ENCODE data around the gene L2HGDH. TPM values are rescaled to one million over a fixed set of nuclear protein-coding genes. Genes with fewer than 3 reads are reported as not detected.

The L2HGDH gene
- 6.7 TPM for polyA plus RNA-seq (2013, experiment 1 of 2)
- polyA plus RNA-seq (2013, experiment 2 of 2): 6.9 TPM

GRCh38 chr14:50311972-50312733, at the start of gene L2HGDH, which contains the start of gene DMAC2L:
Gene L2HGDH (minus strand): TSS chr14:50312229. CDS start chr14:50312150, 79 bp downstream.
Gene DMAC2L (plus strand): TSS chr14:50312324. CDS start chr14:50321488, 9,164 bp downstream.
- peak within 1 kb of the TSS; percentile 80 to 91 for H3K4me3 ChIP-seq (ENCODE audit: low read length in 2 of 2)
- peak within 1 kb of the TSS; percentile 95 for H3K14ac ChIP-seq (ENCODE audit: low read length)
- H3K36me3 ChIP-seq (replicated peaks in 1 of 2; ENCODE audit: control insufficient read depth in 2 of 2, insufficient read depth in 2 of 2, low read length in 2 of 2): peaks cover 0 to 19% of the 10 kb centered on the region in 2 donors
- no peak within 1 kb of the TSS for H4K91ac ChIP-seq (ENCODE audit: low read depth, low read length, poor library complexity)
- peaks cover 2% of the 10 kb centered on the region in 2 donors for H3K4me1 ChIP-seq (ENCODE audit: control insufficient read depth in 2 of 2, insufficient read depth in 1 of 2, low read depth in 1 of 2, low read length in 2 of 2)
- H2BK5ac ChIP-seq (ENCODE audit: low read length): no peak within 1 kb of the TSS
- no peaks in the 10 kb centered on the region for H3K79me1 ChIP-seq (ENCODE audit: low read depth, low read length)
- H3K27ac ChIP-seq (replicated peaks; ENCODE audit: low read length): peak within 1 kb of the TSS; percentile 92
- peaks cover 2 to 13% of the 10 kb centered on the region in 2 donors for H3K9me3 ChIP-seq (replicated peaks in 1 of 2; ENCODE audit: control insufficient read depth in 2 of 2, insufficient read depth in 1 of 2, low read depth in 1 of 2, low read length in 2 of 2)
- no peak within 1 kb of the TSS for H3K4ac ChIP-seq (ENCODE audit: low read length)
- no peak within 1 kb of the TSS for H2BK120ac ChIP-seq (ENCODE audit: low read depth, low read length)
- peak within 1 kb of the TSS; percentile 69 for H2BK12ac ChIP-seq (ENCODE audit: low read length)
- peak within 1 kb of the TSS; percentile 92 for H2AFZ ChIP-seq (ENCODE audit: low read length)
- H3K27me3 ChIP-seq (ENCODE audit: control insufficient read depth in 3 of 3, insufficient read depth in 3 of 3, low read depth in 1 of 3, low read length in 3 of 3): no peaks in the 10 kb centered on the region
- peak within 1 kb of the TSS; percentile 65 for H3K4me2 ChIP-seq (ENCODE audit: insufficient read depth, low read length, poor library complexity, severe bottlenecking)
- H3K18ac ChIP-seq (ENCODE audit: low read length): peak within 1 kb of the TSS; percentile 100
- no CpG with 5 or more reads among the region's 83 CpGs for WGBS, 2 donors (ENCODE audit: extremely low coverage in 2 of 2, insufficient read length in 2 of 2, insufficient replicate concordance in 1 of 2)
- peak; percentile 94 for DNase-seq (ENCODE audit: low spot score)
- peak within 1 kb of the TSS; percentile 91 for H3K9ac ChIP-seq (ENCODE audit: low read depth, low read length, poor library complexity)
- H2AK5ac ChIP-seq (ENCODE audit: low read depth, low read length): no peak within 1 kb of the TSS
- H3K23ac ChIP-seq (ENCODE audit: low read depth, low read length, poor library complexity): peak within 1 kb of the TSS; percentile 76
- H4K8ac ChIP-seq (ENCODE audit: low read depth, low read length): peak within 1 kb of the TSS; percentile 95
- H2BK15ac ChIP-seq (ENCODE audit: low read length): peak within 1 kb of the TSS; percentile 71

- Histone ChIP-seq H2AK5ac (ENCODE audit: low read depth, low read length) (no peak overlapping the region), H3K18ac (ENCODE audit: low read length) (no peak overlapping the region), H2BK12ac (ENCODE audit: low read length) (no peak overlapping the region), H2AFZ (ENCODE audit: low read length) (no peak overlapping the region), H3K4ac (ENCODE audit: low read length) (no peak overlapping the region), H3K27ac (replicated peaks; ENCODE audit: low read length) (no peak overlapping the region), H3K4me3 (ENCODE audit: low read length in 2 of 2) (no peak overlapping the region), H4K8ac (ENCODE audit: low read depth, low read length) (no peak overlapping the region), H3K9me3 (replicated peaks in 1 of 2; ENCODE audit: control insufficient read depth in 2 of 2, insufficient read depth in 1 of 2, low read depth in 1 of 2, low read length in 2 of 2) (peaks cover 0 to 2% of the 10 kb centered on the region in 2 donors), H3K23ac (ENCODE audit: low read depth, low read length, poor library complexity) (no peak overlapping the region), H3K27me3 (ENCODE audit: control insufficient read depth in 3 of 3, insufficient read depth in 3 of 3, low read depth in 1 of 3, low read length in 3 of 3) (no peaks in the 10 kb centered on the region), H3K79me1 (ENCODE audit: low read depth, low read length) (no peaks in the 10 kb centered on the region), H3K4me1 (ENCODE audit: control insufficient read depth in 2 of 2, insufficient read depth in 1 of 2, low read depth in 1 of 2, low read length in 2 of 2) (peaks cover 0 to 2% of the 10 kb centered on the region in 2 donors), H3K9ac (ENCODE audit: low read depth, low read length, poor library complexity) (no peak overlapping the region), H2BK120ac (ENCODE audit: low read depth, low read length) (no peak overlapping the region), H2BK5ac (ENCODE audit: low read length) (no peak overlapping the region), H3K14ac (ENCODE audit: low read length) (no peak overlapping the region), H2BK15ac (ENCODE audit: low read length) (no peak overlapping the region), H4K91ac (ENCODE audit: low read depth, low read length, poor library complexity) (no peak overlapping the region), H3K36me3 (replicated peaks in 1 of 2; ENCODE audit: control insufficient read depth in 2 of 2, insufficient read depth in 2 of 2, low read length in 2 of 2) (no peaks in the 10 kb centered on the region), H3K4me2 (ENCODE audit: insufficient read depth, low read length, poor library complexity, severe bottlenecking) (no peak overlapping the region)
- no peak for DNase-seq (ENCODE audit: low spot score)
- no CpG with 5 or more reads among the region's 2 CpGs for WGBS, 2 donors (ENCODE audit: extremely low coverage in 2 of 2, insufficient read length in 2 of 2, insufficient replicate concordance in 1 of 2)
Observed at GRCh38 chr14:50360851-50361250, 48.8 kb upstream of the L2HGDH start.

DNA sequence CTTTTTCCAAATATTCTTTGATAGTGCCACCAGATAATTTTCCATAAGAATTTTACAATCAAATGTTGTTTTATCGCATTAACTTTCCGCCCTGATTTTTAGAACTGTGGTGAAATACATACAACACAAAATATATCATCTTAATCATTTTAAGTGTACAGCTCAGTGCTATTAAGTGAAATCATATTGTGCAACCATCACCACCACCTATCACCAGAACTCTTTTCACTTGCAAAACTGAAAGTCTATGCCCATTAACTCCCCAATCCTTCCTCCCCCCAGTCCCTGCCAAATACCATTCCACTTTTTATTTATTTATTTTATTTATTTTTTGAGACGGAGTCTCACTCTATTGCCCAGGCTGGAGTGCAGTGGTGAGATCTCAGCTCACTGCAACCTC, 48.1 kb upstream of the L2HGDH start:
- WGBS, 2 donors (ENCODE audit: extremely low coverage in 2 of 2, insufficient read length in 2 of 2, insufficient replicate concordance in 1 of 2): no CpG with 5 or more reads among the region's 3 CpGs
- no peak overlapping the region for H4K8ac ChIP-seq (ENCODE audit: low read depth, low read length)
- no peak overlapping the region for H2BK120ac ChIP-seq (ENCODE audit: low read depth, low read length)

GRCh38 chr14:50359631-50360030, 47.6 kb upstream of the L2HGDH start:
- Histone ChIP-seq H2AFZ (ENCODE audit: low read length) (no peak overlapping the region), H3K4me3 (ENCODE audit: low read length in 2 of 2) (no peak overlapping the region), H3K14ac (ENCODE audit: low read length) (no peak overlapping the region), H3K4ac (ENCODE audit: low read length) (no peak overlapping the region), H3K27ac (replicated peaks; ENCODE audit: low read length) (no peak overlapping the region), H4K91ac (ENCODE audit: low read depth, low read length, poor library complexity) (no peak overlapping the region), H2BK12ac (ENCODE audit: low read length) (no peak overlapping the region), H3K79me1 (ENCODE audit: low read depth, low read length) (no peaks in the 10 kb centered on the region), H4K8ac (ENCODE audit: low read depth, low read length) (no peak overlapping the region), H3K27me3 (ENCODE audit: control insufficient read depth in 3 of 3, insufficient read depth in 3 of 3, low read depth in 1 of 3, low read length in 3 of 3) (no peaks in the 10 kb centered on the region), H2BK15ac (ENCODE audit: low read length) (no peak overlapping the region), H3K4me1 (ENCODE audit: control insufficient read depth in 2 of 2, insufficient read depth in 1 of 2, low read depth in 1 of 2, low read length in 2 of 2) (peaks cover 0 to 2% of the 10 kb centered on the region in 2 donors), H2BK5ac (ENCODE audit: low read length) (no peak overlapping the region), H2BK120ac (ENCODE audit: low read depth, low read length) (no peak overlapping the region), H3K18ac (ENCODE audit: low read length) (no peak overlapping the region), H3K9ac (ENCODE audit: low read depth, low read length, poor library complexity) (no peak overlapping the region), H2AK5ac (ENCODE audit: low read depth, low read length) (no peak overlapping the region), H3K9me3 (replicated peaks in 1 of 2; ENCODE audit: control insufficient read depth in 2 of 2, insufficient read depth in 1 of 2, low read depth in 1 of 2, low read length in 2 of 2) (peaks cover 0 to 2% of the 10 kb centered on the region in 2 donors), H3K4me2 (ENCODE audit: insufficient read depth, low read length, poor library complexity, severe bottlenecking) (no peak overlapping the region), H3K36me3 (replicated peaks in 1 of 2; ENCODE audit: control insufficient read depth in 2 of 2, insufficient read depth in 2 of 2, low read length in 2 of 2) (no peaks in the 10 kb centered on the region), H3K23ac (ENCODE audit: low read depth, low read length, poor library complexity) (no peak overlapping the region)
- no CpG with 5 or more reads among the region's 5 CpGs for WGBS, 2 donors (ENCODE audit: extremely low coverage in 2 of 2, insufficient read length in 2 of 2, insufficient replicate concordance in 1 of 2)
- DNase-seq (ENCODE audit: low spot score): no peak

More for the DNA sequence above, 48.1 kb upstream of the L2HGDH start:
- no peak overlapping the region for H3K18ac ChIP-seq (ENCODE audit: low read length)
- no peak overlapping the region for H3K9ac ChIP-seq (ENCODE audit: low read depth, low read length, poor library complexity)
- H2BK15ac ChIP-seq (ENCODE audit: low read length): no peak overlapping the region
- no peak overlapping the region for H3K23ac ChIP-seq (ENCODE audit: low read depth, low read length, poor library complexity)
- H3K4ac ChIP-seq (ENCODE audit: low read length): no peak overlapping the region
- no peak overlapping the region for H3K27ac ChIP-seq (replicated peaks; ENCODE audit: low read length)
- no peak for DNase-seq (ENCODE audit: low spot score)
- H2AFZ ChIP-seq (ENCODE audit: low read length): no peak overlapping the region
- no peak overlapping the region for H3K4me2 ChIP-seq (ENCODE audit: insufficient read depth, low read length, poor library complexity, severe bottlenecking)
- H2BK12ac ChIP-seq (ENCODE audit: low read length): no peak overlapping the region
- no peak overlapping the region for H2BK5ac ChIP-seq (ENCODE audit: low read length)
- peaks cover 0 to 2% of the 10 kb centered on the region in 2 donors for H3K4me1 ChIP-seq (ENCODE audit: control insufficient read depth in 2 of 2, insufficient read depth in 1 of 2, low read depth in 1 of 2, low read length in 2 of 2)
- no peaks in the 10 kb centered on the region for H3K79me1 ChIP-seq (ENCODE audit: low read depth, low read length)
- no peaks in the 10 kb centered on the region for H3K36me3 ChIP-seq (replicated peaks in 1 of 2; ENCODE audit: control insufficient read depth in 2 of 2, insufficient read depth in 2 of 2, low read length in 2 of 2)
- no peak overlapping the region for H3K4me3 ChIP-seq (ENCODE audit: low read length in 2 of 2)
- H3K27me3 ChIP-seq (ENCODE audit: control insufficient read depth in 3 of 3, insufficient read depth in 3 of 3, low read depth in 1 of 3, low read length in 3 of 3): no peaks in the 10 kb centered on the region
- H3K14ac ChIP-seq (ENCODE audit: low read length): no peak overlapping the region
- no peak overlapping the region for H2AK5ac ChIP-seq (ENCODE audit: low read depth, low read length)
- peaks cover 0 to 2% of the 10 kb centered on the region in 2 donors for H3K9me3 ChIP-seq (replicated peaks in 1 of 2; ENCODE audit: control insufficient read depth in 2 of 2, insufficient read depth in 1 of 2, low read depth in 1 of 2, low read length in 2 of 2)
- no peak overlapping the region for H4K91ac ChIP-seq (ENCODE audit: low read depth, low read length, poor library complexity)
